ENCODE results near the gene APOB.

The APOB gene

GRCh38 chr2:21005700-21006422 is 38.0 kb downstream of the APOB start:
- no peaks in the 10 kb centered on the region for H3K27me3 ChIP-seq (ENCODE audit: low read depth)
- H3K4me1 ChIP-seq: no peaks in the 10 kb centered on the region
- no peaks in the 10 kb centered on the region for H3K9me3 ChIP-seq
- in situ Hi-C loops (cut with MboI; ENCODE audit: low sequenced_read_pairs): no loop called here
- H3K36me3 ChIP-seq (replicated peaks): no peaks in the 10 kb centered on the region
- no peak for DNase-seq (ENCODE audit: low spot score in 2 of 2)
- no peak overlapping the region for H3K4me3 ChIP-seq

GRCh38 chr2:21005111-21005699 is 38.7 kb downstream of the APOB start:
- Histone ChIP-seq H3K9me3 (no peaks in the 10 kb centered on the region), H3K4me1 (no peaks in the 10 kb centered on the region), H3K4me3 (no peak overlapping the region), H3K27me3 (ENCODE audit: low read depth) (no peaks in the 10 kb centered on the region), H3K36me3 (replicated peaks) (no peaks in the 10 kb centered on the region)
- DNase-seq (ENCODE audit: low spot score in 2 of 2): no peak
- in situ Hi-C loops (cut with MboI; ENCODE audit: low sequenced_read_pairs): no loop called here

- H3K27me3 ChIP-seq (ENCODE audit: low read depth): no peaks in the 10 kb centered on the region
- no peaks in the 10 kb centered on the region for H3K4me1 ChIP-seq
- no peaks in the 10 kb centered on the region for H3K9me3 ChIP-seq
- DNase-seq (ENCODE audit: low spot score in 2 of 2): no peak
- in situ Hi-C loops (cut with MboI; ENCODE audit: low sequenced_read_pairs): no loop called here
- H3K4me3 ChIP-seq: no peak overlapping the region
- no peaks in the 10 kb centered on the region for H3K36me3 ChIP-seq (replicated peaks)
Measured at GRCh38 chr2:21004181-21004572, 39.7 kb downstream of the APOB start.

- H3K4me3 ChIP-seq: no peak overlapping the region
- H3K4me1 ChIP-seq: no peaks in the 10 kb centered on the region
- no peaks in the 10 kb centered on the region for H3K36me3 ChIP-seq (replicated peaks)
- H3K9me3 ChIP-seq: no peaks in the 10 kb centered on the region
- in situ Hi-C loops (cut with MboI; ENCODE audit: low sequenced_read_pairs): no loop called here
- DNase-seq (ENCODE audit: low spot score in 2 of 2): no peak
- H3K27me3 ChIP-seq (ENCODE audit: low read depth): no peaks in the 10 kb centered on the region
Measured at GRCh38 chr2:21003572-21004180, 40.2 kb downstream of the APOB start.

GRCh38 chr2:21002814-21003192 is 41.1 kb downstream of the APOB start:
- in situ Hi-C loops (cut with MboI; ENCODE audit: low sequenced_read_pairs): no loop called here
- H3K27me3 ChIP-seq (ENCODE audit: low read depth): no peaks in the 10 kb centered on the region
- DNase-seq (ENCODE audit: low spot score in 2 of 2): no peak

GRCh38 chr2:21001988-21002813 is 41.7 kb downstream of the APOB start:
- Histone ChIP-seq H3K4me3 (no peak overlapping the region), H3K36me3 (replicated peaks) (no peaks in the 10 kb centered on the region), H3K9me3 (no peaks in the 10 kb centered on the region), H3K4me1 (no peaks in the 10 kb centered on the region), H3K27me3 (ENCODE audit: low read depth) (no peaks in the 10 kb centered on the region)
- in situ Hi-C loops (cut with MboI; ENCODE audit: low sequenced_read_pairs): no loop called here
- DNase-seq (ENCODE audit: low spot score in 2 of 2): no peak

More at GRCh38 chr2:21002814-21003192, 41.1 kb downstream of the APOB start:
- Histone ChIP-seq H3K36me3 (replicated peaks) (no peaks in the 10 kb centered on the region), H3K4me1 (no peaks in the 10 kb centered on the region), H3K4me3 (no peak overlapping the region), H3K9me3 (no peaks in the 10 kb centered on the region)

- no peaks in the 10 kb centered on the region for H3K27me3 ChIP-seq (ENCODE audit: low read depth)
- H3K9me3 ChIP-seq: no peaks in the 10 kb centered on the region
- no peaks in the 10 kb centered on the region for H3K4me1 ChIP-seq
- in situ Hi-C loops (cut with MboI; ENCODE audit: low sequenced_read_pairs): no loop called here
- H3K36me3 ChIP-seq (replicated peaks): no peaks in the 10 kb centered on the region
- no peak overlapping the region for H3K4me3 ChIP-seq
- no peak for DNase-seq (ENCODE audit: low spot score in 2 of 2)
Measured at GRCh38 chr2:21001225-21001946, 42.5 kb downstream of the APOB start.

GRCh38 chr2:20999906-21000645 is 43.8 kb downstream of the APOB start:
- no peaks in the 10 kb centered on the region for H3K4me1 ChIP-seq
- in situ Hi-C loops (cut with MboI; ENCODE audit: low sequenced_read_pairs): no loop called here
- H3K4me3 ChIP-seq: no peak overlapping the region
- H3K36me3 ChIP-seq (replicated peaks): no peaks in the 10 kb centered on the region
- DNase-seq (ENCODE audit: low spot score in 2 of 2): no peak
- H3K27me3 ChIP-seq (ENCODE audit: low read depth): no peaks in the 10 kb centered on the region
- H3K9me3 ChIP-seq: no peaks in the 10 kb centered on the region

GRCh38 chr2:20998972-20999905 is 44.6 kb downstream of the APOB start:
- Histone ChIP-seq H3K27me3 (ENCODE audit: low read depth) (no peaks in the 10 kb centered on the region), H3K36me3 (replicated peaks) (no peaks in the 10 kb centered on the region), H3K4me3 (no peak overlapping the region), H3K4me1 (no peaks in the 10 kb centered on the region), H3K9me3 (no peaks in the 10 kb centered on the region)
- in situ Hi-C loops (cut with MboI; ENCODE audit: low sequenced_read_pairs): no loop called here
- no peak for DNase-seq (ENCODE audit: low spot score in 2 of 2)

- Histone ChIP-seq H3K4me1 (no peaks in the 10 kb centered on the region), H3K9me3 (no peaks in the 10 kb centered on the region), H3K27me3 (ENCODE audit: low read depth) (no peaks in the 10 kb centered on the region), H3K4me3 (no peak overlapping the region), H3K36me3 (replicated peaks) (no peaks in the 10 kb centered on the region)
- no peak for DNase-seq (ENCODE audit: low spot score in 2 of 2)
- in situ Hi-C loops (cut with MboI; ENCODE audit: low sequenced_read_pairs): no loop called here
Measured at GRCh38 chr2:20997953-20998722, 45.7 kb downstream of the APOB start.

- Histone ChIP-seq H3K9me3 (no peaks in the 10 kb centered on the region), H3K36me3 (replicated peaks) (no peaks in the 10 kb centered on the region), H3K27me3 (ENCODE audit: low read depth) (no peaks in the 10 kb centered on the region), H3K4me1 (no peaks in the 10 kb centered on the region), H3K4me3 (no peak overlapping the region)
- in situ Hi-C loops (cut with MboI; ENCODE audit: low sequenced_read_pairs): no loop called here
- no peak for DNase-seq (ENCODE audit: low spot score in 2 of 2)
Measured at GRCh38 chr2:20994130-20994529, 49.7 kb downstream of the APOB start.
